NCI-H128 (cell line): ENCODE data around the gene CFAP70.

Experiments used
- DNase-seq: peaks from one replicate; lab custom pipeline; 2025; ENCODE audit not compliant: unreplicated experiment; lab: John Stamatoyannopoulos, UW

The CFAP70 gene

GRCh38 chr10:73218431-73219191 lies 140.1 kb downstream of the CFAP70 start:
- no peak for DNase-seq

DNA sequence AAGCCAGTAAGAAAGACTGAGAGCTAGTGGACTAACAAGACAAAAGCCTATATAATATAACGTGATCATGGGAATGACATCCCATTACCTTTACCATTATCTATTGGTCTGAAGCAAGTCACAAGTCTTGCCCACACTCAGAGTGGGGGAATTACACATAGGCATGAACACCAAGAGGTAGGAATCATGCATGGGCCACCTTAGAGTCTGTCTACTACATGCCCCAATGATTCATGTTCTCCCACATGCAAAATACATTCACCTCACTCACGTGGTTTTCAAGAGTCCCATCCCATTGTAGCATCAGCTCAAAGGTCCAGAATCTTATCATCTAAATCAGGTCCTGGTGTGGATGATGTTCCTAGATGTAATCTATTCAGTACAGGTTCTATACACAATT lies 141.0 kb downstream of the CFAP70 start:
- no peak for DNase-seq

- DNase-seq: no peak
Measured at GRCh38 chr10:73215749-73216148, 142.9 kb downstream of the CFAP70 start.

- no peak for DNase-seq
Measured at GRCh38 chr10:73211106-73211811, 147.4 kb downstream of the CFAP70 start.

DNA sequence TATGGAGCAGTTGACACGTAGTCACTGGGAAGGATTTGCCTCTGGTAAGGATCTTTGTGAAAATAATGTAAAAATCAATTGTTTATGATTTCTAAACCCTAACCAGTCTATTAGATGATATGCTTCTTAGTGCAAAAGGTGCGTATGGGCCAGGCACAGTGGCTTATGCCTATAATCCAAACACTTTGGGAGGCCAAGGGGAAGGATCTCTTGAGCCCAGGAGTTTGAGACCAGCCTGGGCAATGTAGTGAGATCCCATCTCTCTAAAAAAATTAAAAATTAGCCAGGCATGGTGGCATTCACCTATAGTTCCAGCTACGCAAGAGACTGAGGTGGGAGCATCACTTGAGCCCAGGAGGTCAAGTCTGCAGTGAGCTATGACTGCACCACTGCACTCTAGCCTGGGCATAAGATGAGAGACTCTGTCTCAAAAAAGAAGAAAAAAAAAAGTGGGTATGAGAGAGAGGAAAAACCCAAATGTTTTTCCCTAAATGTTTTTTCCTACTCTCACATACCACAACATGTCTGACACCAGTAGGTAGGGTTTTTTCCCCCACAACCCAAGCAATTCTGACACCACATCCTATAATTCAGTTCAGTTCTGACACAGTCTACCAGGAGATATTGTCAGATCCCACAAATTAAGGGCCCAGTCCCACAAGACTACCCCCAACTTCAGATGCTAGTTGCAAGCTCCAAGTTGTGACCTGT lies 148.1 kb downstream of the CFAP70 start:
- DNase-seq: no peak

- DNase-seq: no peak
Measured at GRCh38 chr10:73209705-73210104, 149.0 kb downstream of the CFAP70 start.

GRCh38 chr10:73207883-73208282 lies 150.8 kb downstream of the CFAP70 start:
- DNase-seq: no peak

DNA sequence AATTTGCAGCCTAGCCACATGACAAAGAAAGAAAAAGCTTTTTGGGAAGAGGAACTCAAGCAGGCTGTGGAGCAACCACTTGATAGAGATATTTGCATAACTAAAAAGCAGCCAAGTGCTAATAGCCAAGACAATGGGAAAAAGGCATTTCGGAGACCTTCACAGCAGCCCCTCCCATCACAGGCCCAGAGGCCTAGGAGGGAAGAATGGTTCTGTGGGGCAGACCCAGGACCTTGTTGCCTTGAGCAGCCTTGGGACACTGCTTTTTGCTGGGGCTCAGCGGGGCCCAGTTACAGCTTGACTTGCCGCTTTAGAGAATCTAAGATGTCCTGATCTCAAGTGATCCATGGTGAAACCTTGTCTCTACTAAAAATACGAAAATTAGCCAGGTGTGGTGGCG lies 152.3 kb downstream of the CFAP70 start:
- DNase-seq: no peak

- DNase-seq: no peak
Measured at GRCh38 chr10:73205890-73206289, 152.8 kb downstream of the CFAP70 start.

GRCh38 chr10:73205081-73205480 lies 153.6 kb downstream of the CFAP70 start:
- no peak for DNase-seq
